ENCODE measurements around the gene ALG9. TPM values are rescaled to one million over a fixed set of nuclear protein-coding genes. Genes with fewer than 3 reads are reported as not detected.

ALG9 gene
- total RNA-seq, 1 experiment from 2014 or later, result 23.7 TPM

GRCh38 chr11:111793863-111794262 is 77.5 kb downstream of the ALG9 start:
- CTCF ChIA-PET, result interaction anchor here (1.3 kb wide), 1 partner anchor 17 kb away, joined by 3 read pairs; no protein-coding TSS in a partner anchor
- H3K27me3 ChIP-seq (ENCODE audit: insufficient read depth, low read length), result no peaks in the 10 kb centered on the region
- intact Hi-C loops (cut with micrococcal nuclease), result no loop called here
- H3K4me3 ChIP-seq (replicated peaks in 1 of 2; ENCODE audit: low read depth in 1 of 2, low read length in 2 of 2), result no peak overlapping the region
- H3K4me1 ChIP-seq (ENCODE audit: control insufficient read depth in 1 of 2, insufficient read depth in 2 of 2, low read length in 2 of 2), result no peaks in the 10 kb centered on the region
- no peaks in the 10 kb centered on the region for H3K79me2 ChIP-seq (ENCODE audit: insufficient read depth, low read length)
- RAD21 ChIA-PET (ENCODE audit: low non-redundant PET in 1 of 2, low total read pairs in 2 of 2, uncharacterized antibody in 2 of 2, unreplicated experiment in 2 of 2), result no interaction called here
- no peak overlapping the region for H2AFZ ChIP-seq (ENCODE audit: low read depth, low read length, poor library complexity, severe bottlenecking)
- DNase-seq (ENCODE audit: low read depth, low spot score) (no peak), ATAC-seq (no peak)
- H3K27ac ChIP-seq (ENCODE audit: low read depth, low read length), result no peak overlapping the region
- no peaks in the 10 kb centered on the region for H4K20me1 ChIP-seq (ENCODE audit: insufficient read depth)
- H3K9ac ChIP-seq (ENCODE audit: low read length), result no peak overlapping the region
- H3K9me3 ChIP-seq (ENCODE audit: control insufficient read depth in 1 of 2, insufficient read depth in 1 of 2, low read depth in 1 of 2, low read length in 2 of 2), result no peaks in the 10 kb centered on the region
- no peaks in the 10 kb centered on the region for H3K9me2 ChIP-seq (ENCODE audit: insufficient read depth)
- 0 out of 4 replicates have a peak, but pooled peaks cover 0 to 3% of the 10 kb centered on the region in 2 experiments for H3K36me3 ChIP-seq (ENCODE audit: control insufficient read depth in 1 of 2, insufficient read depth in 2 of 2, low read length in 2 of 2)
- no peak for TF ChIP-seq REST (IDR thresholded peaks at IDR 0.05; ENCODE audit: low read depth)
- TF ChIP-seq RAD21 (IDR thresholded peaks at IDR 0.05; ENCODE audit: low read depth), result no peak
- TF ChIP-seq FOSL1 (IDR thresholded peaks at IDR 0.05; ENCODE audit: low read depth), result no peak
- TF ChIP-seq, protein P1, sequence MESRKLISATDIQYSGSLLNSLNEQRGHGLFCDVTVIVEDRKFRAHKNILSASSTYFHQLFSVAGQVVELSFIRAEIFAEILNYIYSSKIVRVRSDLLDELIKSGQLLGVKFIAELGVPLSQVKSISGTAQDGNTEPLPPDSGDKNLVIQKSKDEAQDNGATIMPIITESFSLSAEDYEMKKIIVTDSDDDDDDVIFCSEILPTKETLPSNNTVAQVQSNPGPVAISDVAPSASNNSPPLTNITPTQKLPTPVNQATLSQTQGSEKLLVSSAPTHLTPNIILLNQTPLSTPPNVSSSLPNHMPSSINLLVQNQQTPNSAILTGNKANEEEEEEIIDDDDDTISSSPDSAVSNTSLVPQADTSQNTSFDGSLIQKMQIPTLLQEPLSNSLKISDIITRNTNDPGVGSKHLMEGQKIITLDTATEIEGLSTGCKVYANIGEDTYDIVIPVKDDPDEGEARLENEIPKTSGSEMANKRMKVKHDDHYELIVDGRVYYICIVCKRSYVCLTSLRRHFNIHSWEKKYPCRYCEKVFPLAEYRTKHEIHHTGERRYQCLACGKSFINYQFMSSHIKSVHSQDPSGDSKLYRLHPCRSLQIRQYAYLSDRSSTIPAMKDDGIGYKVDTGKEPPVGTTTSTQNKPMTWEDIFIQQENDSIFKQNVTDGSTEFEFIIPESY (IDR thresholded peaks at IDR 0.05; ENCODE audit: extremely low read depth, insufficient replicate concordance, low read length), result no peak
- no peak for TF ChIP-seq SP1 (IDR thresholded peaks at IDR 0.05; ENCODE audit: low read depth)
- no peak for TF ChIP-seq EZH2phosphoT487 (IDR thresholded peaks at IDR 0.05; ENCODE audit: borderline replicate concordance)
- no peak for TF ChIP-seq CBX3 (IDR thresholded peaks at IDR 0.05; ENCODE audit: low read depth)
- TF ChIP-seq EGR1 (IDR thresholded peaks at IDR 0.05; ENCODE audit: low read depth), result no peak
- no peak for TF ChIP-seq CEBPB (IDR thresholded peaks at IDR 0.05; ENCODE audit: low read depth)
- TF ChIP-seq, protein P2, sequence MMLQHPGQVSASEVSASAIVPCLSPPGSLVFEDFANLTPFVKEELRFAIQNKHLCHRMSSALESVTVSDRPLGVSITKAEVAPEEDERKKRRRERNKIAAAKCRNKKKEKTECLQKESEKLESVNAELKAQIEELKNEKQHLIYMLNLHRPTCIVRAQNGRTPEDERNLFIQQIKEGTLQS (IDR thresholded peaks at IDR 0.05), result no peak
- TF ChIP-seq YY1 (IDR thresholded peaks at IDR 0.05; ENCODE audit: extremely low read depth, insufficient replicate concordance, low read depth, low read length), result no peak
- BruUV-seq (replicated peaks), result no TSS peak
- POLR2A ChIA-PET, result no interaction called here
- H3K4me2 ChIP-seq (ENCODE audit: low read length), result no peak overlapping the region

Measured in HCT116 (cell line).